CD4-positive, alpha-beta T cell treated with Interleukin-4 for 1 hour (primary cell): ENCODE data around the gene ABCB1.
"Not testable (repeated sequence)": the region's sequence is repeated elsewhere in the genome, so short reads cannot be mapped to it uniquely, and the experiment has no call there.

Experiments
- DNase-seq, 2 donors: peaks; one replicate each; pipeline ENCODE4 v3.0.0-alpha.2; 2020 to 2022

Gene ABCB1

DNA sequence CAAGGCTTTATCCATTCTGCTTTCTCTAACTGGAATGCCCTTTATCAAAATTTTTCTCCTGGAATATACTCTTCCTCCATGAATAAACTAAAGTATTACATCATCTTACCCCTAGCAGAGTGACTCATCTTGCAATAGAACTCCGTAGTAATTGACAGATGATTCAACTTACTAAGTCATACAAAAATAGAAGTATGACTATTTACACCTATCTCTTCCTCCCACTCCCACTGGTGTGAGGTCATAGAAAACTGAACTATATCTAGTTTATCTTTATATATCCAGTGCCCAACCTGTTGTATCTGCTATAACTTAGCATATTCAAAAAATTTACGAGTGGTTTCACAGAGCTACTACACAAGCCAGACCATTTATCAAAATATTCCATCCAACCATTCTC lies 26.1 kb downstream of the ABCB1 start:
- no peak for DNase-seq

DNA sequence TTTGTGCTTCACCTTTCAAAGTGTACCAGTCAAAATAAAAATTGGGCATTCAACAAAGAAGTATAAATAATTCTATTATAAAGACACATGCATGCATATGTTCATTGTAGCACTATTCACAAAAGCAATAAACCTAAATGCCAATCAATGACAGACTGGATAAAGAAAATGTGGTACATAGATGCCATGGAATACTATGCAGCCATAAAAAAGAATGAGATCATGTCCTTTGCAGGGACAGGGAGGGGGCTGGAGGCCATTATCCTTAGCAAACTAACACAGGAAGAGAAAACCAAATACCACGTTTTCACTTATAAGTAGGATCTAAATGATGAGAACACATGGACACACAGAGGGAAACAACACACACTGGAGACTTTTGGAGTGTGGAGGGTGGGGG lies 28.2 kb downstream of the ABCB1 start:
- not testable (repeated sequence) for DNase-seq

GRCh38 chr7:87570178-87570577 lies 30.5 kb downstream of the ABCB1 start:
- DNase-seq: no peak

DNA sequence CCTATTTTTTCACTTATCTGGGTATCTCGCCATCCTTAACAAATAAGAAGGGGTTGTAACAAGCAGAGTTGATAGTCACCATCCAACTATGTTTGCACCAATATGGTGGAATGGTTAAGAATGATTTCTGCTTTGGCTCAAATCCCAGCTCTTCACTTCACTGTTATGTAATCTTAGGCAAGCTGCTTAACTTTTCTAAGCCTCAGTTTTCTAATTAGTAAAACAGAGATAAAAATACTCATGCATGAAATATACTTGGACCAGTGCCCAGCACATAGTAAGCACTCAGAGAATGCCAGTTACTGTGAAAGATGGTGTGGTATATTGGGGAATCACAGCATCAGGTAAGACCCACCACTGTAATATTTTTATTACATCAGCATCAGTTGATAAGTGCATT lies 33.6 kb downstream of the ABCB1 start:
- no peak for DNase-seq

DNA sequence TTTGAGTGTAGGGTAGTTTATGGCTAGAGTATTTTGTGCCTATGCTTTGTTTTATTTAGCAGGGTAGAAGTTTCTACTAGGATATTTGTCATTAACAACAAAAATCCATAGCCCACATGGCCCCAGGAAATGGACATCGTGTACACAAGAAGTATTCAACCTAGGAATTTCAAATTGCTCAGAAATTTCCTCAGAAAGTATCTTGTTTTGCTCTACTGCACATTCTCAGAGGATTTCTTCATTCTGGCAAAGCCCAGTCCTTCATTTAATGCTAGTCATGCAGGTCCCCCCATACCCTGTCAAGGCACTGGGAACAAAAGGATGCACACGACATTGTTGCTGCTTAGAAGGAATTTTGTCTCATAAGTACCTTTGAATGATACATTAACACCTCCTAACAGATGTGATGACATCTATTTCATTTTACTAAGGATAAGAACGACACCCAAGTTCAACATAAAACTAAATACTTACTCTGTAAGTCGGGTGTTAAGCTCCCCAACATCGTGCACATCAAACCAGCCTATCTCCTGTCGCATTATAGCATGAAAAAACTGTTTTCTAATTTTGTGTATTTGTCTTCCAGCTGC lies 34.3 kb downstream of the ABCB1 start:
- no peak for DNase-seq

- no peak for DNase-seq
These were observed 34.8 kb downstream of the ABCB1 start for GRCh38 chr7:87565877-87566276.

- DNase-seq: peak; percentile 16 to 23
These were observed 36.3 kb downstream of the ABCB1 start for GRCh38 chr7:87564296-87564963.

DNA sequence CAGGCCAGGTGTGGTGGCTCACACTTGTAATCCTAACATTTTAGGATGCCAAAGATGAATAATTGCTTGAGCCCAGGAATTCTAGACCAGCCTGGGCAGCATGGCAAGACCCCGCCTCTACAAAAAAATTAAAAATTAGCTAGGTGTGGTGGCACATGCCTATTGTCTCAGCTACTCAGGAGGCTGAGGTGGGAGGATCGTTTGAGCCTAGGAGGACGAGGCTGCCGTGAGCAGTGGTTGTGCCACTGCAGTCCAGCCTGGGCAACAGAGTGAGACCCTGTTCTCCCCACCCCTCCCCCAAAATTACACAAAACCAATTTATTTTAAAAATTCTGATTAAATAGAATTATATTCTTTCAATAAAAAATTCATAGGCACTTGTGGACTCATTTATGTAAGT lies 39.0 kb downstream of the ABCB1 start:
- no peak for DNase-seq

- no peak for DNase-seq
These were observed 39.6 kb downstream of the ABCB1 start for GRCh38 chr7:87561102-87561501.

DNA sequence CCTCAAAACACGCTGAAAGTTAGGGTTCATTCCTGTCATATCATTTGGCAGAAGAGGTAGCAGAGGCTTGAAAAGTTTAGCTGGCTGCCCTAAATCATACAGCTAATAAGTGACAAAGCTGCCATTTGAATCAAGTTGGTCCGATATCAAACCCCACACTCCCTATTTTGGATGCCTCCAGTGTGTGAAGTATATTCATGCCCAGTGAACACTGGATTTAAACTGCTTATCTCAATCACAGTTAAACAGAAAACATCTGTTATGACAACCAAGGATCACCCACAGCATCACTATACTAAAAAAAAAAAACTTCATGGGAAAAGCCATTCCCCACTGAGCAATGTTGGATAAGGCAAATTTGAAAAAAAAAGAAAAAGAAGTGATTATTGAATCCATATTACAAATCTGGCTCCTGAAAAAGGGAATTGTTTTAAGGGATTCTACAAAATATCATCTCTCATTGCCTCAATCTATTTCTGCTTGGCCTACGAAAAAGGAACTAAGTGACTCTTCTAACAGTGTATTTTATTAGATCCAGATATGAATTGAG lies 48.3 kb downstream of the ABCB1 start:
- no peak for DNase-seq

GRCh38 chr7:87548123-87548919 lies 52.4 kb downstream of the ABCB1 start:
- no peak for DNase-seq

DNA sequence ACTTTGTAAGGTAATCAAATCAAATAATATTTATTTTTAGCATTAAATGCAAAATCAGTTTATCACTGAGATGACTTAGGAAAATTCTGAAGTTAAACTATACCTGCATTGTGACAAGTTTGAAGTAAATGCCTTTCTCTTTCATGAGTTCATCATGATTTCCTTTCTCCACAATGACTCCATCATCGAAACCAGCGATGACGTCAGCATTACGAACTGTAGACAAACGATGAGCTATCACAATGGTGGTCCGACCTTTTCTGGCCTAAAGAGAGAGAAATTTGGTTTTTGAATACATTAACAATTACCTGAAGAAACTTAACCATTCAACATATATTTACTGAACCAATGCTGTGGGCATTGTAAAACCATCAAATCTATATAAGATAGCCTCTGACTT lies 54.9 kb downstream of the ABCB1 start:
- no peak for DNase-seq

GRCh38 chr7:87543623-87544022 lies 57.1 kb downstream of the ABCB1 start:
- DNase-seq: no peak

GRCh38 chr7:87541648-87542047 lies 59.0 kb downstream of the ABCB1 start:
- DNase-seq: no peak

- DNase-seq: no peak
These were observed 62.6 kb downstream of the ABCB1 start for GRCh38 chr7:87538052-87538451.

- DNase-seq: no peak
These were observed 66.6 kb downstream of the ABCB1 start for GRCh38 chr7:87534072-87534471.

DNA sequence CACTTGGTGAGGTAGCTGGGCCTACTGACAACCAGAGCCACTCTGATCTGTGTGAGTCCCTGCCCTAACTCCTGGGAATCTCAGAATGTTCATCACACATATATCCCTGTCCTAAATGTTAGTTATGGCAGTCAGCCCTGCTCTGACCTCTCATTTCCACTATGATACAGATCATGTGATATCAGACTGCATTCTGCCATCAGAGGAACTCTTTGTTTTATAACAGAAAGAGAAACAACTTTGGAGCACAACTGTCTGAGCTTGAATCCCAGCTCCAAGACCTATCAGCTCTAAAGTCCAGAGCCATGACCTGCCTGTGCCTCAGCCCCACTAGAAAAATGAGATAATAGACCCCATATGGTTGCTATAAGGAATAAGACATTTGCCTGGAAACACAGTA lies 70.6 kb downstream of the ABCB1 start:
- DNase-seq: no peak

- no peak for DNase-seq
These were observed 72.0 kb downstream of the ABCB1 start for GRCh38 chr7:87528730-87529129.

DNA sequence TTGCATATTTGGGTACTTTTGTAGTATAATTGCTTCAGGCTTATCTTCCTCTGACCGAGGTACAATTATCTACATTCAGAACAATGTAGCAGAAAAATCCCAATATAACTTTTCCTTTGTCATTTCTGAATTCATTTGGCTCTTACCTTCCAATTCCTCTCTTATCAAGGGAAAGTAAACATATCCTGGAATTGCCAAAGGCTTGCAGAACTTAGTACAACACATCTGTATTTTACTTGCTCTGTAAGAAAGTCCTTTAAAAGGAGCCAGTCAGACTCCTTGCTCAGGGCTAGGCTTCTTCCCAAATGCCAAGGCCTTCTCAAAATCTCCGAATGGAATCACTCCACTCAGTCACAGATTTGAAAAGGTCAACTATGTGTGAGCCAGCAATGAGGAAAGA lies 81.9 kb downstream of the ABCB1 start:
- no peak for DNase-seq

DNA sequence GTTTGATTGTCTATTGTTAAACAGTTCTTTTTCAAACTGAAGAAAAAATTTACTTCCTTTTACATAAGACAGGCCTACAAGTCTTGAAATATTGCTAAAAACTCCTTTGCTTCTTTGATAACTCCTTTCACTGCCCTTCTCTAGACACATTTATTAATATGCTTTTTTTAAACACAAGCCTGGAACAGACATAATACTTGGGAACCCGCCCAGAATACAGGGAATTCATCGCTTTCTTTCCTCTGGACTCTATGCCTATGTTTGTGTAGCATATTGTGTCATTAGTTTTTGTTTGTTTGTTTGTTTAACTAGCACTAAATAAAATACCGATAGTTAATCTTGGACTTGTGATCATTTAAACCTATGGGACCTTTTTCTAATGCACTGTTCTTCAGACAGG lies 82.8 kb downstream of the ABCB1 start:
- DNase-seq: no peak

DNA sequence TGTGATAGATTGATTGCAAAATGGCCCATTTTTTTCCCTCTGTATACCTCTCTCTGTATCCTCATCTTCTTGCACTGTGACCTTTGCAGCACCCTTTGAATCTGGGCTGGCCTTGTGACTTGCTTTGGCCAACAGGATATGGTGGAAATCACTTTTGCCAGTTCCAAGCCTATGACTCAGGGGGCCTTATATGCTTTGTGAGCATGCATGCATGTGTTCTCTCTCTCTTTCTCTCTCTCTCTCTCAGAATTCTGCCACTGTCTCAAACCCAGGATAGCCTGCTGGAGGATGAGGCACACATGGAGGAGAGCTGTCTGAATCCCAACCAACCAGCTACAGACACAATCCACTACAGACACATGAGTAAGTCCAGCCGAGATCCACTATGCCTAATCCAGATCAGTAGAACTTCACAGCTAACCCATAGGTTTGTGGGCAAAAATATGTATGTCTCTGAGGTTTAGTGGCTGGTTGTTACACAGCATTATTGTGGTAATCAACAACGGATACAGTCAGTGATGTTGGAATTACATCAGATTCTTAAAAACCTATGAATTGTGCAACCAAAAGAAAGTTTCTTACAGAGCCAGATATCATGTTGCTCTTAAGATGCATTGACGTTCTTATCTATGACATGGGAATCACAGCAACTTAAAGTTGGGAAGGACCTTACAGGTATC lies 83.4 kb downstream of the ABCB1 start:
- DNase-seq: no peak

GRCh38 chr7:87513735-87514335 lies 86.8 kb downstream of the ABCB1 start:
- no peak for DNase-seq

- no peak for DNase-seq
These were observed 87.8 kb downstream of the ABCB1 start for GRCh38 chr7:87512906-87513305.
